KG1 (cell line): Measurements from ENCODE around the gene EVC2.

Experiments used
- DNase-seq: peaks from one replicate; lab custom pipeline; 2025; lab: John Stamatoyannopoulos, UW

The EVC2 gene

GRCh38 chr4:5710961-5711478 is 2.7 kb upstream of the EVC2 start, which contains the start of gene EVC:
EVC (plus strand) TSS chr4:5711201; CDS start chr4:5711381, 180 bp downstream.
- DNase-seq, result no peak

- no peak for DNase-seq
Observed at GRCh38 chr4:5710065-5710960, 2.0 kb upstream of the EVC2 start.

- DNase-seq, result no peak
Observed at GRCh38 chr4:5709207-5709575, 832 bp upstream of the EVC2 start.

- no peak for DNase-seq
Observed at GRCh38 chr4:5707778-5708448, 446 bp downstream of the EVC2 start.

GRCh38 chr4:5707366-5707765 is 993 bp downstream of the EVC2 start:
- no peak for DNase-seq

GRCh38 chr4:5706486-5707290 is 1.7 kb downstream of the EVC2 start:
- no peak for DNase-seq

- DNase-seq, result no peak
Observed at GRCh38 chr4:5705647-5706320, 2.6 kb downstream of the EVC2 start.

- DNase-seq, result no peak
Observed at GRCh38 chr4:5704276-5704675, 4.1 kb downstream of the EVC2 start.

- no peak for DNase-seq
Observed at GRCh38 chr4:5703831-5704230, 4.5 kb downstream of the EVC2 start.

- no peak for DNase-seq
Observed at GRCh38 chr4:5701971-5702370, 6.4 kb downstream of the EVC2 start.

- no peak for DNase-seq
Observed at GRCh38 chr4:5700459-5700858, 7.9 kb downstream of the EVC2 start.

- no peak for DNase-seq
Observed at GRCh38 chr4:5696341-5696740, 12.0 kb downstream of the EVC2 start.

- no peak for DNase-seq
Observed at GRCh38 chr4:5693871-5694270, 14.5 kb downstream of the EVC2 start.

- DNase-seq, result no peak
Observed at GRCh38 chr4:5691491-5692132, 16.7 kb downstream of the EVC2 start.

GRCh38 chr4:5689065-5689464 is 19.3 kb downstream of the EVC2 start:
- no peak for DNase-seq

- DNase-seq, result no peak
Observed at GRCh38 chr4:5686338-5686737, 22.0 kb downstream of the EVC2 start.

- no peak for DNase-seq
Observed at GRCh38 chr4:5685296-5685695, 23.1 kb downstream of the EVC2 start.

GRCh38 chr4:5683566-5683965 is 24.8 kb downstream of the EVC2 start:
- DNase-seq, result no peak

GRCh38 chr4:5678977-5679376 is 29.4 kb downstream of the EVC2 start:
- DNase-seq, result no peak

- no peak for DNase-seq
Observed at GRCh38 chr4:5676763-5677162, 31.6 kb downstream of the EVC2 start.

GRCh38 chr4:5666741-5667140 is 41.6 kb downstream of the EVC2 start:
- DNase-seq, result no peak
